Limb (tissue), 2 donors: ENCODE measurements around the gene AOX1.
A peak's percentile ranks its signal among the peaks of the same experiment; 100 is the strongest.
"Not testable (repeated sequence)": the region's sequence is repeated elsewhere in the genome, so short reads cannot be mapped to it uniquely, and the experiment has no call there.

Experiments
- DNase-seq, 2 donors: peaks; one replicate each; pipeline ENCODE4 v3.0.0-alpha.2; 2016; ENCODE audit errors: extremely low spot score in 2 of 2

Gene AOX1

DNA sequence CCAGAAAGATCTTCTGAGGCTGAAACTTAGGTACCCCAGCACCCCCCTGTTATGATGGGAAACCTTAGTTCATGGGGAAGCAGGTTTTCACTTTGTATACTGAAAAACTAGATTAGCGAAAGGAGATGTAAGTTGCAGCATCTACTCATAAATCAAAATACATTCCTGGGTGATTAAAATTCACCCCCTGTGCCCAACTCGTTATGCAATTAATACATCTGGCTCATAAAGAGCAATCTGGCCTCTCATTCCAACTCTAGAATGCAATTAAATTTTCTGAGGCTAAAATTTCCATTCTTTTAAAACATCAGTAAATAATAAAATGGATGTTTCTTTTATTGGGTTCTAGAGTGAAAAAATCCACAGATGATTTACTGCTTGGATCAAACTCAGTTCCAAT, 115.0 kb downstream of the AOX1 start:
- DNase-seq, result no peak

GRCh38 chr2:200702044-200702443, 116.2 kb downstream of the AOX1 start:
- no peak for DNase-seq

GRCh38 chr2:200702646-200703118, 116.9 kb downstream of the AOX1 start:
- no peak for DNase-seq

- peak in 1 of 2 donors; percentile 77 for DNase-seq
These were observed 117.5 kb downstream of the AOX1 start for GRCh38 chr2:200703127-200703925.

- no peak for DNase-seq
These were observed 118.3 kb downstream of the AOX1 start for GRCh38 chr2:200703926-200704637.

- peak; percentile 12 to 34 for DNase-seq
These were observed 119.7 kb downstream of the AOX1 start for GRCh38 chr2:200705305-200706041.

DNA sequence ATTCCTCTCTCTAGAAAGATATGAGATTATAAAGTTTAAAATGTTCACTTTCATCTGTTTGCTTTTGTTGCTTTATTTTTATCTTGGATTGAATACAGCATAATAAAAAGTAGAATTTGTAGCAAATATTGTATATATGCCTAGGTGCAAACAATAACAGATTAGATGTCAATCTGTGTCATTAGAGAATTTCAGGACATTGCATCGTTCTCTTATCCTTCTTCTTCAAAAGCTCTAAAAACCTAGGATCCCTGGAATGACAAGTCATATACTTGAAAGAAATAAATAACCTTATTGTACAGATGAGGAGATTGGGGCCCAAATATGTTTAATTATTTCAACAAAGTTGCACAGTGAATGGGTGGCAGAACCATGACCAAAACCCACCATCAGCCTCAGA, 123.1 kb downstream of the AOX1 start:
- no peak for DNase-seq

- DNase-seq, result peak; percentile 82 to 92
These were observed 127.3 kb downstream of the AOX1 start for GRCh38 chr2:200713003-200713703.

- no peak for DNase-seq
These were observed 127.9 kb downstream of the AOX1 start for GRCh38 chr2:200713704-200714064.

DNA sequence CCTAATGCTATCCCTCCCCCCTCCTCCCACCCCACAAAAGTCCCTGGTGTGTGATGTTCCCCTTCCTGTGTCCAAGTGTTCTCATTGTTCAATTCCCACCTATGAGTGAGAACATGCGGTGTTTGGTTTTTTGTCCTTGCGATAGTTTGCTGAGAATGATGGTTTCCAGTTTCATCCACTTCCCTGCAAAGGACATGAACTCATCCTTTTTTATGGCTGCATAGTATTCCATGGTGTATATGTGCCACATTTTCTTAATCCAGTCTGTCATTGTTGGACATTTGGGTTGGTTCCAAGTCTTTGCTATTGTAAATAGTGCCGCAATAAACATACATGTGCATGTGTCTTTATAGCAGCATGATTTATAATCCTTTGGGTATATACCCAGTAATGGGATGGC, 129.2 kb downstream of the AOX1 start:
- not testable (repeated sequence) for DNase-seq

DNA sequence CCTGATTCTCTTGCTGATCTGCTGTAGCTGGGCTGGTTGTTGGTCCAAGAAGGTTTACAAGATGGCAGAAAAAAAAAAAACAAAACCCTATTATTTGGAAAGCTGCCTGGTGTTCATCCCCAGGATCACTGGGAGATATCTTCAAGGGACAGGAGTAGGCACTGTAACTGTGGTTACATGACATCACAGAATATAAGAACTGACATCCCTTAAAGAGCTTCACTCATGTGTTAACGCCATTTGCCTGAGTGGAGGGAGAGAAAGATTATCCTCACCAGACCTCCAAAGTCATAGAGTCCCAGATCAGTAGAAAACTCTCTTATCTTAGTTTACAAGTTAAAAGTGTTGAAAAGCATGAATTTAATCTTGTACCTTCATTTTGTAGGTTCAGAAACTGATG, 130.6 kb downstream of the AOX1 start:
- no peak for DNase-seq
